Activated T-cell treated with anti-CD3 and anti-CD28 coated beads, Interleukin-2, amount 50 U/mL, for 1 hour (primary cell): Measurements from ENCODE around the gene WSB1.

Experiments
- DNase-seq: peaks from one replicate; pipeline ENCODE4 v3.0.0-alpha.2; 2020

WSB1 gene

GRCh38 chr17:27339836-27340550, 46.1 kb downstream of the WSB1 start:
- DNase-seq: no peak

- no peak for DNase-seq
These were observed 46.7 kb downstream of the WSB1 start for GRCh38 chr17:27340575-27340974.

GRCh38 chr17:27341041-27341471, 47.1 kb downstream of the WSB1 start:
- no peak for DNase-seq

GRCh38 chr17:27342059-27342458, 48.1 kb downstream of the WSB1 start:
- no peak for DNase-seq

GRCh38 chr17:27343294-27343693, 49.4 kb downstream of the WSB1 start:
- no peak for DNase-seq

- no peak for DNase-seq
These were observed 50.2 kb downstream of the WSB1 start for GRCh38 chr17:27343977-27344607.

GRCh38 chr17:27345141-27345904, 51.4 kb downstream of the WSB1 start:
- DNase-seq: no peak

- DNase-seq: no peak
These were observed 52.5 kb downstream of the WSB1 start for GRCh38 chr17:27346228-27346899.

GRCh38 chr17:27348196-27348595, 54.3 kb downstream of the WSB1 start:
- no peak for DNase-seq

GRCh38 chr17:27349540-27350021, 55.7 kb downstream of the WSB1 start:
- no peak for DNase-seq

- DNase-seq: no peak
These were observed 57.8 kb downstream of the WSB1 start for GRCh38 chr17:27351759-27352158.

GRCh38 chr17:27352448-27353032, 58.6 kb downstream of the WSB1 start:
- no peak for DNase-seq

- no peak for DNase-seq
These were observed 59.1 kb downstream of the WSB1 start for GRCh38 chr17:27353033-27353460.

- DNase-seq: peak; percentile 90
These were observed 59.6 kb downstream of the WSB1 start for GRCh38 chr17:27353461-27354050.

- no peak for DNase-seq
These were observed 60.2 kb downstream of the WSB1 start for GRCh38 chr17:27354051-27354490.

- DNase-seq: no peak
These were observed 60.7 kb downstream of the WSB1 start for GRCh38 chr17:27354491-27355081.

- no peak for DNase-seq
These were observed 61.5 kb downstream of the WSB1 start for GRCh38 chr17:27355419-27355818.

- no peak for DNase-seq
These were observed 62.3 kb downstream of the WSB1 start for GRCh38 chr17:27356091-27356705.

- DNase-seq: no peak
These were observed 63.3 kb downstream of the WSB1 start for GRCh38 chr17:27357236-27357635.

- DNase-seq: no peak
These were observed 66.6 kb downstream of the WSB1 start for GRCh38 chr17:27360507-27360906.

- no peak for DNase-seq
These were observed 67.8 kb downstream of the WSB1 start for GRCh38 chr17:27361695-27362094.
